AG09309 (cell line): ENCODE measurements around the gene PNP.

Source experiments
- DNase-seq: peaks from one replicate; pipeline ENCODE4 v3.0.0-alpha.2; 2010; ENCODE audit warnings: low read depth
- H3K4me3 ChIP-seq: 2 replicates; pipeline ENCODE4 v1.5.1; 2011; ENCODE audit warnings: mild to moderate bottlenecking, low read depth, low read length, moderate library complexity; ENCODE audit not compliant: control insufficient read depth
- TF ChIP-seq, protein P1 (sequence below): IDR thresholded peaks from 2 replicates; pipeline ENCODE4 v1.5.1; 2011; ENCODE audit warnings: mild to moderate bottlenecking, low read depth, low read length, inconsistent platforms; ENCODE audit not compliant: insufficient read depth, control insufficient read depth; ENCODE audit errors: missing control alignments

Gene PNP

DNA sequence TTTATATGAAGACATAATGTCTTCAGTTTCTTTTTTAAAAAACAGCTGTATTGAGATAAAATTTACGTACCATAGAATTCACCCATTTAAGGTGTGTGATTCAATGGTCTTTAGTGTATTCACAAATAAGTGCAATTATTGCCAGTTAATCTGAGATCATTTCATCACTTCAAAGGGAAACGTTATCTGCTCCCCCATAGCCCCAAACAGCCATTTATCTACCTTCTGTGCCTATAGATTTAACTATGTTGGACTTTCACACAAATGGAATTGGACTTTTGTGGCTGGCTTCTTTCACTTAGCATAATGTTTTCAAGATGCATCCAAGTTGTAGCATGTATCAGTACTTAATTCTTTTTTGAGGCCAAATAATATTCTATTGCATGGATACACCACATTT lies 9.7 kb downstream of the PNP start:
- H3K4me3 ChIP-seq: no peak overlapping the region
- TF ChIP-seq, protein P1, sequence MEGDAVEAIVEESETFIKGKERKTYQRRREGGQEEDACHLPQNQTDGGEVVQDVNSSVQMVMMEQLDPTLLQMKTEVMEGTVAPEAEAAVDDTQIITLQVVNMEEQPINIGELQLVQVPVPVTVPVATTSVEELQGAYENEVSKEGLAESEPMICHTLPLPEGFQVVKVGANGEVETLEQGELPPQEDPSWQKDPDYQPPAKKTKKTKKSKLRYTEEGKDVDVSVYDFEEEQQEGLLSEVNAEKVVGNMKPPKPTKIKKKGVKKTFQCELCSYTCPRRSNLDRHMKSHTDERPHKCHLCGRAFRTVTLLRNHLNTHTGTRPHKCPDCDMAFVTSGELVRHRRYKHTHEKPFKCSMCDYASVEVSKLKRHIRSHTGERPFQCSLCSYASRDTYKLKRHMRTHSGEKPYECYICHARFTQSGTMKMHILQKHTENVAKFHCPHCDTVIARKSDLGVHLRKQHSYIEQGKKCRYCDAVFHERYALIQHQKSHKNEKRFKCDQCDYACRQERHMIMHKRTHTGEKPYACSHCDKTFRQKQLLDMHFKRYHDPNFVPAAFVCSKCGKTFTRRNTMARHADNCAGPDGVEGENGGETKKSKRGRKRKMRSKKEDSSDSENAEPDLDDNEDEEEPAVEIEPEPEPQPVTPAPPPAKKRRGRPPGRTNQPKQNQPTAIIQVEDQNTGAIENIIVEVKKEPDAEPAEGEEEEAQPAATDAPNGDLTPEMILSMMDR: no peak
- no peak for DNase-seq

DNA sequence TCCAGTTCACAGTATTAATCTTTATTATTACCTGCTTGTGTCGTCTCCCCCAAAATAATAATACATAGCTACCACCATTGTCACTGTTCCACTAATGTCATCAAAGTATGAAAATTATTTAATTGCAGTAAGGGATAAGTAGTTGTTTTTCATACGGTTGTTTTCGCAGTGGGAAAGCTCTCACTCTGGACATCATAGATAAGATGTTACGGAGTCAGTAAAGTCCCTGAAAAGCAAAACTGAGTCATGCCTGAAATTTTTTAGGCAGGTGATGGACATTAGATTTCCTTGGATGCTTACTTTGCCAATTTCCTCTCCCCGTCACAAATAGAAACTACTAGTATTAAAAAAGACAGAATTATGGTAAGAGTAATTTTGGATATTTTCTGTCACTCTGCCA lies 13.2 kb downstream of the PNP start:
- no peak for DNase-seq
- TF ChIP-seq, protein P1: no peak
- no peak overlapping the region for H3K4me3 ChIP-seq

DNA sequence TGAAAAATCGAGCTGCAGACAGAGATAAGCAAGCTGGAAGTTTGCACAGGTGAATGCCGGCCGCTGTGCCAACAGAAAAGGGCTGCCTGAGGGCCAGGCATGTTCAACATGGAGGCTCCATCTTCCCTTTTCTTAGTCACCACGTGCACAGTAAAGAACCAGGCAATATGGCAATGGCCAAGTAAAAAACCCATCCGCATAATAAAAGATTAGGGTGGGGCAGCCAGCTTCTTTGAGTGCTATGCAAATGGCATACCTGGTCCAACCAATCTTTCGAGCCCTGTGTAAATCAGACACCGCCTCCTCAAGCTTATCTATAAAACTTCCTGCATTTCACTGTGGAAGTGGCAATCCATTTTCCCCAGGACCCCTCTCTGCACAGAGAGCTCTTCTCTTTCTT lies 16.7 kb downstream of the PNP start:
- no peak overlapping the region for H3K4me3 ChIP-seq
- DNase-seq: no peak
- TF ChIP-seq, protein P1: no peak

DNA sequence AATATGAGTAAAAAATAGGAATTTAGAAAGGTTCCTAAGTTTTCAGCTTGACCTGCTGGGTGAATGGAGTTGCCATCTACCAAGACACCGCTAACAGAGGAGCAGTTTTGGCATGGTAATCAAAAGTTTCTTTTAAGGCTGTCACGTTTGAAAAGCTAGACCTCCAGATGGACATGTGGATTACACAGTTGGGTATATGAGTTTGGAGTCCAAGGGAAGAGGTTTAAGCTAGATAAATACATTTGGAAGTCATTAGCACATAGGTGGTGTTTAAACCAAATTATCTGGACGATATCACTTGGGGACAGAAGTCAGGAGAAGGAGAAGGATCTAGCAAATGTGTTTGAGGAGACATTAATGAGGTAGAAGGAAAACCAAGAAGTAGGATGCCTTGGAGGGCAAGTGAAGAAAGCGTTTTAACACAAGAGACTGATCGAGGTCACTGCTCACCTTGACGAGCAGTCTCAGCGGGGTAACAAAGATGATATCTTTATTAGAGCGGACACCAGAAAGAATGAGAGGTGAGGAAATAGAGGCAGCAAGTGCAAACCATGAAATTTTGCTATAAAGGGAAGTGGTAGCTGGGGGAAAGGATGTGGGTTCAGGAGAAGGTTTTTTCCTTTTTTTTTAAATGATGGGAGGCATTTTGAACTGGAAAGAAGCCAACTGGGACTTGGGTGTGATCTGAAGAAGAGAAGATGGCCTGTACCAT lies 17.6 kb downstream of the PNP start:
- TF ChIP-seq, protein P1: no peak
- H3K4me3 ChIP-seq: no peak overlapping the region
- DNase-seq: no peak

DNA sequence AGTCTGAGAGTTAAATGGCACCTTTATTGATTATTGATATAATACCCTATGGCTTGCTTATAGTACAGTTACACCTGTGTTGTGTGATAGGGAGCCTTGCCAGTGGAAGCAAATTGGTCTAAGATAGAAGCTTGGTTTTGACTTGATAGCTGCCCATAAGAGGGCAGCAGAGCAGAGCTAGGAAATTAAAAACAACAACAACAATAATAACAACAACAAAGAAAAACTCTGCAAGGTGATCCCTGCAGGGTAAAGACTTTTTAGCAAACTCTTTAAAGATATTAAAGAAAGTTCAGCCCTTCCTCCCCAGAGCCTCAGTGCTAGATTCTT lies 18.2 kb downstream of the PNP start:
- H3K4me3 ChIP-seq: no peak overlapping the region
- DNase-seq: no peak
- TF ChIP-seq, protein P1: no peak

DNA sequence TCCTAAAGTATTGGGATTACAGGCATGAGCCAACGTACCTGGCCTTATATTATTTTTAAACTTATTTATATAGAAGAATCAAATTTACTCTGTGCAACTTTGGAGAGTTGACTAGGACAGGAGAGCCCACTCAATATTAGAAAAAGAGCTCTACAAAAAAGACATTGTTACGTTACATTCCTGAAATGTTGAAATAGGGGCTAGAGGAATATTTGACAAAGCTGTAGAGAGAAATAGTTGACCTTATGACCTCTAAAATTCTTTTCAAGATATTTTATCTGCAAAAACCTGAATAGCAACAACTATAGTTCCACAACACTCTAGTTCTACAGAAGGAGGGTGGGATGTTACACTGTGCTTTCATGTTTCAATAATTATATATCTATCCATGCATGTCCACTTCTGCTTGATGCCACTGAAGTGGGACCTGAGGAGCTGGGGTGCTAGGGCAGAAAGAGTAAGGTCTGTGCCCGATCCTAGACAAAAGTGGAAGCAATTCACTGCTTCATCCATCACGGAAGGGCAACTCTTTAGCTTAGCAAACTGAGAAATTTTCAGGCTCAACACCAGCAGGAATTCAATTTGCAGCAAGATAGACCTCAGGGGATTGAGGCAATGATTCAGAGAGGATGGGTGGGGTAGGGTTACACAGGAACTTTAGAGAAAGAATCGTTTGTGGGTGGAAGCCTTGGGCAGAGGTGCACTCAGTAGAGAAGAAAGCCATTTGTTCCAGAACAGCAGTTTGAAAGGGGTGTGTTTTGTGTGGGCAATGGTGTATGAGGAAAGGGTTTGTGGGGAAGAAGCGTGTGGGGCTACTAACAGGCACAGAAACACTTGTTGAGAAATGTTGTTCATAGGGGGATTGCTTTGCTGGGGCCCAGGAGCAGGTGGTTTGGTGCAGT lies 20.1 kb downstream of the PNP start:
- no peak for DNase-seq
- no peak overlapping the region for H3K4me3 ChIP-seq
- TF ChIP-seq, protein P1: no peak

DNA sequence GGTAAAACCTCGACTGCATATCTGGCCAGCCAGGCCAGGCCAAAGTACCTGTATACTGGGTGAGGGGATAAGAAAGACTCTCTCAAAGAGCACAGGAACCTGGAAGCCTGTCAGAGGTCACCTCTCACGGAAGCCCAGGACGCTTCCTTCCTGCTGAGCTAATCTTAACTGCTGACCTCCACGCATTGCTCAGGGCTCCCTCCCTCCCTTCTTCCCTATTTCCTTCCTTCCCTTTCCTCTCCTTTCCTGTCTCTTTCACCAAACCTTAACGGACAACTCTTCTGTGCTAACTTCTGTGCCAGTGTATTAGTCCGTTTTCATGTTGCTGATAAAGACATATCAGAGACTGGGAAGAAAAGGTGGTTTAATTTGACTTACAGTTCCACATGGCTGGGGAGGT lies 21.4 kb downstream of the PNP start:
- H3K4me3 ChIP-seq: no peak overlapping the region
- TF ChIP-seq, protein P1: no peak
- DNase-seq: no peak
